BE2C (cell line): ENCODE results near the gene ZC3H12C.

Source experiments
- DNase-seq: peaks from one replicate; pipeline ENCODE4 v3.0.0-alpha.2; 2020
- H3K27me3 ChIP-seq: fragments of 250-450 bp; sonication (Bioruptor Pico); 2 replicates; pipeline ENCODE4 v1.5.1; 2020; ENCODE audit warnings: mild to moderate bottlenecking
- H3K36me3 ChIP-seq: fragments of 250-450 bp; sonication (Bioruptor Pico); 2 replicates; pipeline ENCODE4 v1.5.1; 2020; ENCODE audit warnings: mild to moderate bottlenecking
- H3K4me1 ChIP-seq: fragments of 250-450 bp; sonication (Bioruptor Pico); 2 replicates; pipeline ENCODE4 v1.5.1; 2020
- H3K4me3 ChIP-seq: 2 replicates; pipeline ENCODE4 v1.5.1; 2011; ENCODE audit warnings: low read depth, low read length
- H3K9me3 ChIP-seq: fragments of 250-450 bp; sonication (Bioruptor Pico); 2 replicates; pipeline ENCODE4 v1.5.1; 2020
- TF ChIP-seq, protein P1 (sequence below): IDR thresholded peaks from 2 replicates; pipeline ENCODE4 v1.5.1; 2012; ENCODE audit warnings: mild to moderate bottlenecking, low read depth, low read length

ZC3H12C gene

DNA sequence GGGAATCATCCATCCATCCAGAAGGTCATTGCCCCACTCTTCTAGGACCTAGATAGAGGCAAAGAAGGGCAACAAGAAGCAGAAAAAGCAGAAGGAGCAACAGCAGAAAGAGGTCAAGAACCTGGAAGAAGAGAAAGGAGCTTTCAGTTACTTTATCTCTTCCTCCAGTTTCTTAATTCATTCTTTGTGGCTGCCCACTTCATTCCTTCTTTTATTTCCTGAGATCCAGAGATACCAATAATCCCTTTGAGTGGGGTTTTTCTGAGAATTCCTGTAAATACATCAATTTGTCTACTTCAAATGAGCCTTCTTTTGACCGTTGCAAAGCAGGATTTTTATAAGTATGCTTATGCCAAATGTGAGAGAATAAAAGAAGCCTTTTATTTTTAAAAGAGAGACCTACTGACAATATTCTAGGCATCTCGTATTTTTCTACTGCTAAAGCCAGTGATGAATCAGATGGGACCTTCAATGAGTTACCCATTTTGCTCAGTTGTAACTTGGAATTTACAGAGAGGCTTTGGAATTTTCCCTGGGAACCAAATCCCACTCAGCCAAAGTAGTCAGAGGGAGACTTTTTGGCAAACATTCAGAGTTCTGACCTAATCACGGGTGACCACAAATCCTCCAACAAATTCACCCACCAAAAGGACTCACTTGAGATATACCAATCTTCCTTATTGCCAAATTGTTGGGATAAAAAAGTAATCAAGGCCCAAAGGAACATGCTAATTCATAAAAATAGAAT, 54.9 kb downstream of the ZC3H12C start:
- Histone ChIP-seq H3K9me3 (no peaks in the 10 kb centered on the region), H3K27me3 (no peaks in the 10 kb centered on the region), H3K4me3 (no peak overlapping the region), H3K4me1 (peaks cover 21% of the 10 kb centered on the region), H3K36me3 (peaks cover 2% of the 10 kb centered on the region; the same call in 1 of the 2 replicates)
- TF ChIP-seq, protein P1, sequence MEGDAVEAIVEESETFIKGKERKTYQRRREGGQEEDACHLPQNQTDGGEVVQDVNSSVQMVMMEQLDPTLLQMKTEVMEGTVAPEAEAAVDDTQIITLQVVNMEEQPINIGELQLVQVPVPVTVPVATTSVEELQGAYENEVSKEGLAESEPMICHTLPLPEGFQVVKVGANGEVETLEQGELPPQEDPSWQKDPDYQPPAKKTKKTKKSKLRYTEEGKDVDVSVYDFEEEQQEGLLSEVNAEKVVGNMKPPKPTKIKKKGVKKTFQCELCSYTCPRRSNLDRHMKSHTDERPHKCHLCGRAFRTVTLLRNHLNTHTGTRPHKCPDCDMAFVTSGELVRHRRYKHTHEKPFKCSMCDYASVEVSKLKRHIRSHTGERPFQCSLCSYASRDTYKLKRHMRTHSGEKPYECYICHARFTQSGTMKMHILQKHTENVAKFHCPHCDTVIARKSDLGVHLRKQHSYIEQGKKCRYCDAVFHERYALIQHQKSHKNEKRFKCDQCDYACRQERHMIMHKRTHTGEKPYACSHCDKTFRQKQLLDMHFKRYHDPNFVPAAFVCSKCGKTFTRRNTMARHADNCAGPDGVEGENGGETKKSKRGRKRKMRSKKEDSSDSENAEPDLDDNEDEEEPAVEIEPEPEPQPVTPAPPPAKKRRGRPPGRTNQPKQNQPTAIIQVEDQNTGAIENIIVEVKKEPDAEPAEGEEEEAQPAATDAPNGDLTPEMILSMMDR = no peak
- DNase-seq = no peak

GRCh38 chr11:110148775-110149744, 55.9 kb downstream of the ZC3H12C start:
- peaks cover 21% of the 10 kb centered on the region for H3K4me1 ChIP-seq
- no peak for DNase-seq
- H3K4me3 ChIP-seq = peak overlapping the region; percentile 13; the same call in 1 of the 2 replicates
- H3K9me3 ChIP-seq = no peaks in the 10 kb centered on the region
- peaks cover 7% of the 10 kb centered on the region; the same call in 1 of the 2 replicates for H3K36me3 ChIP-seq
- TF ChIP-seq, protein P1 = no peak
- no peaks in the 10 kb centered on the region for H3K27me3 ChIP-seq

GRCh38 chr11:110152199-110152598, 59.0 kb downstream of the ZC3H12C start:
- H3K36me3 ChIP-seq = peaks cover 7% of the 10 kb centered on the region; the same call in 1 of the 2 replicates
- H3K9me3 ChIP-seq = no peaks in the 10 kb centered on the region
- TF ChIP-seq, protein P1 = no peak
- DNase-seq = no peak
- no peaks in the 10 kb centered on the region for H3K27me3 ChIP-seq
- H3K4me3 ChIP-seq = no peak overlapping the region
- peaks cover 21% of the 10 kb centered on the region for H3K4me1 ChIP-seq

DNA sequence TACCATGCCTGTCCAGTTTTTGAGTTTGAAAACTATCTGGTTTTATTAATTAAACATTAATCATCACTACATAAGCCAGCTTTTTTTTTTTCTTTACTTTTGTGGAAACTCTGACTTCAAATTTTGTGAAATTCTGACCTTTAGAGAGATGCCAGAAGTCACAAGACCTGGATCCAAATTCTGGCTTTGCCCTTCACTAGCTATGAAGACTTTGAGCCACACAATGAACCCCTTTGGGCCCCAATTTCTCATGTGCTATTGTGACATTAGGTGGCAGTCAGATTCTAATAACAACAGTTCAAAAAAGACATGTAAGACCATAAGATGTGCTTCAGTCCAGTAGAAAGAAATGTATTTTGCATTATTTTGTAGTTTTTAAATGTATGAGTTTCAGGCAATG, 60.3 kb downstream of the ZC3H12C start:
- Histone ChIP-seq H3K27me3 (no peaks in the 10 kb centered on the region), H3K4me3 (no peak overlapping the region), H3K36me3 (peaks cover 11% of the 10 kb centered on the region), H3K4me1 (peaks cover 15% of the 10 kb centered on the region), H3K9me3 (no peaks in the 10 kb centered on the region)
- TF ChIP-seq, protein P1 = no peak
- no peak for DNase-seq

GRCh38 chr11:110156503-110156902, 63.3 kb downstream of the ZC3H12C start:
- Histone ChIP-seq H3K9me3 (no peaks in the 10 kb centered on the region), H3K4me3 (no peak overlapping the region), H3K27me3 (no peaks in the 10 kb centered on the region), H3K4me1 (peaks cover under 1% of the 10 kb centered on the region; the same call in 1 of the 2 replicates), H3K36me3 (peaks cover 20% of the 10 kb centered on the region)
- TF ChIP-seq, protein P1 = no peak
- DNase-seq = no peak
